ENCODE data around the gene ZP3.

DNA sequence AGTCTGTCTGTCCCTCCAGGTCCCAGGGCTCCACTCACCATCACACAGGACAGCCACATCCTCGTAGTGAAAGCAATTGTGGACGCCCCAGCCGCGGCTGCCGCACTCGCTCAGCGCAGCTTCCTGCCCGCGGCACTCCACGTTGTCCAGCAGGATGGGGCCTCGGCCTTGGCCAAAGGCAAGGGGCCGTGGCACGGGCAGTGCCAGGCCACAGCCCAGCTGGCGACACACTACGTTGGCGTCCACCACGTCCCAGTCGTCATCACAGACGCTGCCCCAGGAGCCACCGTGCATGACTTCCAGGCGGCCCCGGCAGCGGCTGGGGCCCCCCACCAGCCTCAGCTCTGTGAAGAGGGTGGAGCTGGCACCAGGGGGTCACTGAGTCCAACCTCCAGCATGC, 24.5 kb upstream of the ZP3 start:
- no peak for TF ChIP-seq POLR2AphosphoS5 (IDR thresholded peaks at IDR 0.05; ENCODE audit: insufficient read depth in 1 of 2, low read depth in 1 of 2)
- TF ChIP-seq, protein P1, sequence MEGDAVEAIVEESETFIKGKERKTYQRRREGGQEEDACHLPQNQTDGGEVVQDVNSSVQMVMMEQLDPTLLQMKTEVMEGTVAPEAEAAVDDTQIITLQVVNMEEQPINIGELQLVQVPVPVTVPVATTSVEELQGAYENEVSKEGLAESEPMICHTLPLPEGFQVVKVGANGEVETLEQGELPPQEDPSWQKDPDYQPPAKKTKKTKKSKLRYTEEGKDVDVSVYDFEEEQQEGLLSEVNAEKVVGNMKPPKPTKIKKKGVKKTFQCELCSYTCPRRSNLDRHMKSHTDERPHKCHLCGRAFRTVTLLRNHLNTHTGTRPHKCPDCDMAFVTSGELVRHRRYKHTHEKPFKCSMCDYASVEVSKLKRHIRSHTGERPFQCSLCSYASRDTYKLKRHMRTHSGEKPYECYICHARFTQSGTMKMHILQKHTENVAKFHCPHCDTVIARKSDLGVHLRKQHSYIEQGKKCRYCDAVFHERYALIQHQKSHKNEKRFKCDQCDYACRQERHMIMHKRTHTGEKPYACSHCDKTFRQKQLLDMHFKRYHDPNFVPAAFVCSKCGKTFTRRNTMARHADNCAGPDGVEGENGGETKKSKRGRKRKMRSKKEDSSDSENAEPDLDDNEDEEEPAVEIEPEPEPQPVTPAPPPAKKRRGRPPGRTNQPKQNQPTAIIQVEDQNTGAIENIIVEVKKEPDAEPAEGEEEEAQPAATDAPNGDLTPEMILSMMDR (IDR thresholded peaks at IDR 0.05): no peak
